Mesenteric fat pad (tissue), 1 donor: Measurements from ENCODE around the gene ADCY2. TPM values are rescaled to one million over a fixed set of nuclear protein-coding genes. Genes with fewer than 3 reads are reported as not detected.

ENCODE experiments used
- DNase-seq: peaks from one replicate; pipeline ENCODE4 v3.0.0-alpha.2; 2020; ENCODE audit warnings: low spot score
- total RNA-seq: library from RNA; stranded (reverse); fragmentation: NEBNext Ultra II Directional; extraction: Animal tissue kit (Norgen Biotek cat#: 25700); gene quantifications from one replicate; pipeline ENCODE4 v1.2.1, GENCODE V29; 2021
- donor health status: DM: yes; HTN: yes; CAD: no.

The ADCY2 gene
- total RNA-seq, 1 donor from 2014 or later: 1.2 TPM

DNA sequence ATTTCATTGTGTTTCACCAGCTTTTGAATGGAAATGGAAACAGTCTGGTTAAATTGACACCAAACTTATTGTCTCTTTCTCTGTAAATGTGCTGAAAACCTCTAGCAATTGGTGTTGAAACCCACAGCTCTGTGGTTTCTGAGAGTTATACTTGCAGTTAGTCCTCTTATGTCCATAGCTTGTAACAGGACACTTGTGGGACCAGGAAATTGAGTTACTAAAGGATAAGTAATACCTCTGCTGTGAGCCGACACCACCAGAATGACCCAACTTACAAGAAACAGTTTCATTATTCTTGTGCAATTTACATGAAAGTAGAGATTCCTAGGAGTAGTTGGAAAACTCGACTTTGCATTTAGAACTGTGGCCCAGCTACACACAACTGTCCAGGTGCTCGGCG lies 263.5 kb downstream of the ADCY2 start:
- DNase-seq: no peak

GRCh38 chr5:7662289-7662688 lies 266.4 kb downstream of the ADCY2 start:
- no peak for DNase-seq

GRCh38 chr5:7663808-7664207 lies 267.9 kb downstream of the ADCY2 start:
- DNase-seq: no peak

GRCh38 chr5:7664208-7664607 lies 268.3 kb downstream of the ADCY2 start:
- no peak for DNase-seq

- DNase-seq: no peak
These were observed 271.4 kb downstream of the ADCY2 start for GRCh38 chr5:7667216-7667767.

DNA sequence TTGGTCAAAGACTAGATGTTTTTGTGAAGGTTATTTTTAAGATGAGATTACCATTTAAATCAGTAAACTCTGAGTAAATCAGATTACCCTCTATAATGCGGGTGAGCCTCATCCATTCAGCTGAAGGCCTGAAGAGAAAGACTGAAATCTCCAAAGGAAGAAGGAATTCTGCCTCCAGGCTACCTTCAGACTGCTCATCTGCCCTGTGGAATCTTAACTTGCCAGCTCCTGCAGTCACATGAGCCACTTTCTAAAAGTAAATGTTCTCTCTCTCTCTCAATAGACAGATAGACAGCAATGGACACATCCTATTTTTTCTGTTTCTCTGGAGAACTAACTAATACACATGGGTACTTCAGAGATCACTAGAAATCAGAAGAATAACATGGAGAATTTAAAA lies 272.2 kb downstream of the ADCY2 start:
- no peak for DNase-seq

GRCh38 chr5:7668627-7669026 lies 272.7 kb downstream of the ADCY2 start:
- DNase-seq: no peak

DNA sequence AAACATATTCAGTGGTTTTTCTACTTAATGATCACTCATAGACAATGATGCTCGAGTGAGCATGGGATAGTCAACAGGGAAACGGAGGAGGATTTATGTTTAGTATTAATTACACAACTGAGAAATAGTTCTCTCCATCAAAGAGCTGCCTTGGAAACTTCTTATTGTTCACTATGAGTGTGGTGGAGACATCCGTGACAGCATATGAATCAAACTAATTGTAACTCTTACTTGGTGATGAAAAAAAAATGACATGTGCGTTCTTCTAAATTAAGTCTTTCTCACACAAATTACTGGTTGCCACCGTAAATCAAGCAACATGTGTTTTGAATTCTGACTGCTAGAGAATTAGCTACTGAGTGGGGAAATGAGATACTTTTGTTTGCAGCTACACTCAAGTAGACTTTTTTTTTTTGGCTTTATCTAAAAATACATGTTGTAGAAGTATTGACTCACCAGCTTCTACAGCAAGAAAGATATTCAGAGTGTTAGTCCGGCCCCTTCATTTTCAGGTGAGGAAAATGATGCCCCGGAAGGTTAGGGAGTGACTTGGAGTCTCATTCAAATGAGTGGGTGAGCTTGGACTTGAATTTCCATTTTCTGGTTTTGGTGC lies 275.5 kb downstream of the ADCY2 start:
- no peak for DNase-seq

- no peak for DNase-seq
These were observed 277.7 kb downstream of the ADCY2 start for GRCh38 chr5:7673658-7674057.

DNA sequence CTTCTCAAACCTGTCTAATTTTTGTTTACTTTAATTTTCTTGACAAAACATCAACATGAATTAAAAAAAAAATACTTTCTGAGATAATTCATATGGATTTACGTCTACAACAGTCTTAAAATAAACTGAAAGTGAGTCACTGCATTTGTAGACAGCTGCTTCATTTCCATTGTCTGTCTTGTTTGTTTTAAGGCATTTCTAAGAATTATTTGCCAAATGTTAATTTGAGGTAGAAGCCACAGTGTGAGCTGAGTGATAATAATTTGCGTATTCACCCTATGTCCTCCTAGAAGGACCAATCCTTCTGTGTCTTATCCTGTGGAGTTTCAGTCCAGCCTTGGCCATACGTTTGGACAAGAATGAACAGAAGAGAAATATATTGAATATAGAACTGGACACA lies 280.5 kb downstream of the ADCY2 start:
- DNase-seq: no peak

DNA sequence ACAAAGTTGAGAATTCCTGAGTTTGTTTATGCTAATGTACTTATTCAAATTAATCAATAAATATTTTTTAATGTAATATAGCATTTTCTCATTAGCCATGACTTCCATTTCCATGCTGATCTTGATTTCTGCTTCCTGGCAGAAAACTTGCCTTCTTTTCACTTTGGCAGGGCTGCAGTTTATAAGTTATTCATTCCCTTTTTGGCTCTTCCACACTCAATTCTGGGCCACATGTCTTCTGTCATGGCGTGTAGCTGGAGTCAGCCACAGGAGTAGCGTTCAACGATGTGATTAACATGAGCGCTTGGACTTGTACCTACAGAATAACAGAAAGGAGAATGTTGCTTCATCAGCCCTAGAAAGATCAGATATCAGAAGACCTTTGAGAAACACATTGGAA lies 282.1 kb downstream of the ADCY2 start:
- no peak for DNase-seq

DNA sequence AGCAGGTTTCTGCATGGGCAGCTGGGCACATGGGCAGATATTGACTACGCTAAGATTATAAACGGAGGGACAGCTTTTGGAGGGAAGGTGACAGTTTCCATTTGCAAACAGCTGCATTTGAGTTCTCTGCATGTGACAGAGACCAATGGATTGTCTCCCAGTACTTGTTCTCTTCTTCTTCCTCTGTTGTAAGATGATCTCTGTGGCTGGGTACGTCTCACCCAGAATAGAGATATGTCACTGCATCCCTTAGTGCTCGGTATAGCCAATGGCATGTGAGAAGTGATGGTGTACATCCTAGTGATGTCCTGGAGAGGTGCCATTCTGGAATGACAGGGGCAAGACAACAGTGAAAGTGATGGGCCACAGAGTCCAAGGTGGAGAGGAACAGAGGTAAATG lies 283.7 kb downstream of the ADCY2 start:
- DNase-seq: no peak

GRCh38 chr5:7680260-7680659 lies 284.3 kb downstream of the ADCY2 start:
- DNase-seq: no peak

DNA sequence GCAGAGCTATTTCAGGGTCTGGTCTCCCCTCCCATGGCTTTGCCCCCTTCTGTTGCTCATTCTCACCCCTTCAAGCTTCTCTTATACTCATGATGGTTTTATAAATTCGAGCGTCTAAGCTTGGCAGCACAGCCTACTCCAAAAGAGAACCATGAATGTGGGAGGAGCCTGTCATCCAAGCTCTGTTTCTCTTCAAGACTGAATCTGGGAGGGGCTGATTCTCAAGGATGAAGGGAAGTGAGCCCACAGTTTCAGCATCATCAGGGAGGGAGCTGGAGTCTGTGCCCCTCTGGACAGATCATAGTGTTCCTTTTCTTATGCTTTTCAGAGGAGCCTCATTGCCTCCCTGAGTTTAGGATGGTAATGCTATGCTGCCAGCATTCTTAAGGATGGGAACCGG lies 286.4 kb downstream of the ADCY2 start:
- no peak for DNase-seq

DNA sequence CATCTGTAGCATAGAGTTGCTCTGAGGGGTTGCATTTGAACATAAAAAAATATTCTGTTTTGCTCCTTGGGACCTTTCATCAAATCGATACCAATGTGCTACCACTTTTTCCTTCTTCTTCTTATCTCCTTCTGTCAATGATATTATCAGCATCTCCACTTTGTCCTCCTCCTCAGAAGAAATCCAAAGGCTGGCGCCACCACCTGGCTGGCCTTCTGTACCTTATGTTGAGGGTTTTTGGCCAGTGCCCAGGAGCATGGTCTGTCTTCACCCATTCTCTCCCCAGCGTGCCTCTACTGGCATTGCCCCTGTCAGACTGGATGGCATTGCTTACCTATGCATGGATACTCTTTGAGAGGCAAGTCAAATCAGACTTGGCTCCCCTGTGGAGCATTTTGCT lies 287.8 kb downstream of the ADCY2 start:
- DNase-seq: no peak

DNA sequence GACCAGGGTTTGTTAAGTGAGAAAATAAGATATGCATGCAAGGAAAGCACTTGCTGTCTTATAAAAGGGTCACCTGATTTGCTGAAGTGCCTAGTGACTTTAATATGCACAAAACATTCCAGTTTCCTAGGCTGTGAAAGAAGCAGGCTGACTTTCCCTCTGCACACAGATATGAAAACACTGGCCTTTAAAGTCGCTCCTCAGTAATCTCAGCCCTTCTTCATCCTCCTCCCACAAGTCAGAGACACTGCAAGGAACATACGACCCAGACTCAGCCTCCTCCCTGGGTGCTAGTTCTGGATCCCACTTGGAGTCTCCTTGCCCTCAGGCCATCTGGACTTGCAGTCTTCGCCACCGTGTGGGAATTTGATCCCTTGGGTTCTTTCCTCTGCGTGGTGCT lies 288.9 kb downstream of the ADCY2 start:
- no peak for DNase-seq

DNA sequence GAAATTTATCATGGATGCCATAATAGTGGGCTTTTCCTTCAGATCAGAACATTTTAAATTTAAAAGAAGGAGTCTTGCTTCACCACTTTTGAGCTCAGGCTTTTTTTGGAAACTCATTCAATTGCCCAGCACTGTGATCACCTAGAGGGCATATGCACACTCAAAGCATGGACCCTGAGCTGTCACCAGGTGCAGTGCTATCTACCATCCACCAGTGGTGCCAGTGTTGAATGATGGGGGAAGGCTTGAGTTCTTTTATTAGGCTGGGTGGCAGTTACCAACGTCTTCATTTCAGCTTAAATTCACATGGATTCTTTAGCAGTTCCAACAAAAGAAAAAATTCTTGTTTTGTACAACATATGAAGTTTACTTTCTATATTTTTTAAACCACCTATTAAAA lies 290.9 kb downstream of the ADCY2 start:
- no peak for DNase-seq

DNA sequence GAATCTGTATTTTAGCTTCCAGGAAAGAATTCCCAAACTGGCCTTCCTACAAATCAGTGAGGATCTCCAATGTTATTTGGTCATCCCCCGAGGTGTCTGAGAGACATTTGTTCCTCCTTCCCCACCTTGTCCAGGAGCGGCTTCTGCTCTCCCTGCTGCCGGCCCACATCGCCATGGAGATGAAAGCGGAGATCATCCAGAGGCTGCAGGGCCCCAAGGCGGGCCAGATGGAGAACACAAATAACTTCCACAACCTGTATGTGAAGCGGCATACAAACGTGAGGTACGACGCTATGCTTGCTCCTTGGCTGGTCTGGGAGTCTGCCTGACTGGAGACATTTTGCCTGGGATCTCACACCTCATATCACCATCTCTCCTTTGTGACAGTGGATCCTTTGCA lies 294.6 kb downstream of the ADCY2 start:
- DNase-seq: no peak

- DNase-seq: no peak
These were observed 309.3 kb downstream of the ADCY2 start for GRCh38 chr5:7705261-7705660.

GRCh38 chr5:7705736-7706135 lies 309.8 kb downstream of the ADCY2 start:
- DNase-seq: no peak

GRCh38 chr5:7706256-7706655 lies 310.3 kb downstream of the ADCY2 start:
- DNase-seq: no peak

- DNase-seq: no peak
These were observed 318.2 kb downstream of the ADCY2 start for GRCh38 chr5:7714119-7714518.

- DNase-seq: no peak
These were observed 318.8 kb downstream of the ADCY2 start for GRCh38 chr5:7714697-7715096.

GRCh38 chr5:7717691-7718090 lies 321.8 kb downstream of the ADCY2 start:
- no peak for DNase-seq
